ENCODE data around the gene ARMC6.

DNA sequence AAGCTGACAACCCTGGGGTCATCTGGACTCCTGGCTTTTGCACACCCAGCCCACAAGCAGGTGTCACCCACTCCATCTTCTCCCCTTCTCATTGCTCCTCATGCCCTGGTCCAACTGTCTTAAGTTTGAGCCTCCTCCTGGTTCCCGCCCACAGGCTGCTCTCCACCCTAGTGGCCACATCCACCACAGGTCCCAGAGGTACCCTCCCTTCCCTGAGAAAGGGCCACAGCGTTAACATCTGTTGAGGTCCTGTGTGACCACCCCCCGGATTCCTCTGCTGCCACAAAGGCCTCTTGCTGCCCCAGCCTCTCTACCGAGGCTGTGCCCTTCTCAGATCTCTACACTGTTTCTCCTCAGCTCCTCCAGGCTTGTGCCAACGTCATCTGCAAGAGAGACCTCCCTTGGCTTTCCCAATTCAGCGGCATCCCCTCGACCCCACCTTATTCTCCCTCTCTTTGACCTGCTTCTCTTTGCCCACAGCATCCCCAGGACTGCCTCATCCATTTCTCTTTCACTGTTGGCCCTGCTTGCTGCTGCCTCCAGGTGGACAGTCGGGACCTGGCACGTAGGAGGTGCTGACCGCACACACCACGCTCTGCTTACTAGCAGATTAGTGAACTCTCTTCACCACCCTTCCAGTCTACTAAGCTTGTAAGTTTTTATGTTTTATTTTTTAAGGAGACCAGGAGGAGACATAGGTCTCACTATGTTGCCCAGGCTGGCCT lies 33.3 kb upstream of the ARMC6 start:
- TF ChIP-seq CTCF (IDR thresholded peaks at IDR 0.05) = peak in 1 of 6 experiments; percentile 21
- no peak for TF ChIP-seq POLR2A (IDR thresholded peaks at IDR 0.05)
